ENCODE measurements around the gene OLFML1.

Gene OLFML1

GRCh38 chr11:7485186-7486097 is at the start of gene OLFML1:
TSS of gene OLFML1 (plus strand) at chr11:7485506. CDS start at chr11:7485876, 370 bp downstream.
- no peak for DNase-seq (ENCODE audit: low read depth in 3 of 3, low spot score in 1 of 3)

- DNase-seq (ENCODE audit: low read depth in 3 of 3, low spot score in 1 of 3), result no peak
Measured at GRCh38 chr11:7436146-7436545, 49.2 kb upstream of the OLFML1 start.

- DNase-seq (ENCODE audit: low read depth in 3 of 3, low spot score in 1 of 3), result no peak
Measured at GRCh38 chr11:7436657-7437056, 48.6 kb upstream of the OLFML1 start.

- DNase-seq (ENCODE audit: low read depth in 3 of 3, low spot score in 1 of 3), result no peak
Measured at GRCh38 chr11:7437696-7438095, 47.6 kb upstream of the OLFML1 start.

GRCh38 chr11:7439746-7440320 is 45.5 kb upstream of the OLFML1 start:
- no peak for DNase-seq (ENCODE audit: low read depth in 3 of 3, low spot score in 1 of 3)

GRCh38 chr11:7442588-7443215 is 42.6 kb upstream of the OLFML1 start:
- DNase-seq (ENCODE audit: low read depth in 3 of 3, low spot score in 1 of 3), result peak; percentile 27 to 59 (median 31)

GRCh38 chr11:7444091-7444981 is 41.0 kb upstream of the OLFML1 start:
- no peak for DNase-seq (ENCODE audit: low read depth in 3 of 3, low spot score in 1 of 3)

- no peak for DNase-seq (ENCODE audit: low read depth in 3 of 3, low spot score in 1 of 3)
Measured at GRCh38 chr11:7445564-7445963, 39.7 kb upstream of the OLFML1 start.

GRCh38 chr11:7448201-7448600 is 37.1 kb upstream of the OLFML1 start:
- no peak for DNase-seq (ENCODE audit: low read depth in 3 of 3, low spot score in 1 of 3)

GRCh38 chr11:7449211-7449840 is 36.0 kb upstream of the OLFML1 start:
- DNase-seq (ENCODE audit: low read depth in 3 of 3, low spot score in 1 of 3), result no peak

GRCh38 chr11:7449841-7450214 is 35.5 kb upstream of the OLFML1 start:
- DNase-seq (ENCODE audit: low read depth in 3 of 3, low spot score in 1 of 3), result no peak

- no peak for DNase-seq (ENCODE audit: low read depth in 3 of 3, low spot score in 1 of 3)
Measured at GRCh38 chr11:7450836-7451235, 34.5 kb upstream of the OLFML1 start.

GRCh38 chr11:7451520-7451919 is 33.8 kb upstream of the OLFML1 start:
- no peak for DNase-seq (ENCODE audit: low read depth in 3 of 3, low spot score in 1 of 3)

GRCh38 chr11:7451952-7452494 is 33.3 kb upstream of the OLFML1 start:
- DNase-seq (ENCODE audit: low read depth in 3 of 3, low spot score in 1 of 3), result no peak

GRCh38 chr11:7454854-7455253 is 30.5 kb upstream of the OLFML1 start:
- no peak for DNase-seq (ENCODE audit: low read depth in 3 of 3, low spot score in 1 of 3)

- DNase-seq (ENCODE audit: low read depth in 3 of 3, low spot score in 1 of 3), result no peak
Measured at GRCh38 chr11:7457211-7457610, 28.1 kb upstream of the OLFML1 start.

GRCh38 chr11:7462706-7463105 is 22.6 kb upstream of the OLFML1 start:
- DNase-seq (ENCODE audit: low read depth in 3 of 3, low spot score in 1 of 3), result no peak

GRCh38 chr11:7467652-7468051 is 17.7 kb upstream of the OLFML1 start:
- DNase-seq (ENCODE audit: low read depth in 3 of 3, low spot score in 1 of 3), result no peak

GRCh38 chr11:7469351-7469865 is 15.9 kb upstream of the OLFML1 start:
- no peak for DNase-seq (ENCODE audit: low read depth in 3 of 3, low spot score in 1 of 3)

- DNase-seq (ENCODE audit: low read depth in 3 of 3, low spot score in 1 of 3), result no peak
Measured at GRCh38 chr11:7471071-7471470, 14.2 kb upstream of the OLFML1 start.
